KG1 (cell line): ENCODE results near the gene PPID.
"Not testable (repeated sequence)": the region's sequence is repeated elsewhere in the genome, so short reads cannot be mapped to it uniquely, and the experiment has no call there.

Experiments
- DNase-seq: peaks from one replicate; lab custom pipeline; 2025; lab: John Stamatoyannopoulos, UW

Gene PPID

DNA sequence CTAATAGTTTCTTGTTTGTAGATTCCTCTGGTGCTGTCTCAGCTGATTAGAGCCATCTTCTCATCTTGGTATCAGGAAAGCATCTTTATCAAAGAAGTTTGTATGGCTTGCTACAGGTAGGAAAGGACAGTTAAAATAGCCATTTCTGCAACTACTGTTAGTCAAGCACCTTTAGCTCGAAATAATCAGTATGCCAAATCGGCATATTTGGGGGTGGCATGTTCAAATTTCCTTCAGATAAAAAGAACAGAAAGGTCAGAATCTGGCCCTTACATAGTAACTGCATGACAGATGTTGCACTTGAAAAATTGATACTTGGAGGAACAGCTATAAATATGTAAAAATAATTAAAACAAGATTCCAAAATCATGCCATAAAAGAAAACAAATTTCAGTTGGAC lies 56.3 kb downstream of the PPID start:
- DNase-seq = no peak

GRCh38 chr4:158664806-158665205 lies 58.4 kb downstream of the PPID start:
- no peak for DNase-seq

GRCh38 chr4:158663707-158664625 lies 59.2 kb downstream of the PPID start:
- DNase-seq = not testable (repeated sequence)

DNA sequence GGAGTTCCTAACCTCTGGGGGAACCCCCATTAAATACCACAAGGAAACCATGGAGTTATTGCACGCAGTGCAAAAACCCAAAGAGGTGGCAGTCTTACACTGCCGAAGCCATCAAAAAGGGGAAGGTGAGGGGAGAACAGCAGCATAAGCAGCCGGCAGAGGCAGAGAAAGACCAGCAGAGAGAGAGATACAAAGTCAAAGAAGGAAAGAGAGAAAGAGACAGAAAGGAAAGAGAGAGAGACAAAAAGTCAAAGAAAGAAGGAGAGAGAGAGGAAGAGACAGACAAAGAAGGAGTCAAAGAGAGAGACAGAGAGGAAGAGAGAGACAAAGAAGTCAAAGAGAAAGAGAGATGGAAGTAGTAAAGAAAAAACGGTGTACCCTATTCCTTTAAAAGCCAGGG lies 59.9 kb downstream of the PPID start:
- DNase-seq = not testable (repeated sequence)
